Muscle layer of duodenum (tissue), 2 donors: Measurements from ENCODE around the gene EPHB1.

Experiments
- H3K27ac ChIP-seq: one replicate; pipeline ENCODE4 v1.7.0; 2013; ENCODE audit warnings: mild to moderate bottlenecking, low read length
- H3K27me3 ChIP-seq: one replicate; pipeline ENCODE4 v1.7.0; 2013; ENCODE audit warnings: low read depth, mild to moderate bottlenecking, control low read depth, low read length
- H3K36me3 ChIP-seq, 2 donors: one replicate each; pipeline ENCODE4 v1.7.0; 2013; ENCODE audit warnings: low read length in 2 of 2, control low read depth in 1 of 2, mild to moderate bottlenecking in 1 of 2; ENCODE audit not compliant: insufficient read depth in 2 of 2, control insufficient read depth in 1 of 2
- H3K4me1 ChIP-seq, 2 donors: one replicate each; pipeline ENCODE4 v1.7.0; 2013; ENCODE audit warnings: low read length in 2 of 2, mild to moderate bottlenecking in 2 of 2, control low read depth in 1 of 2, moderate library complexity in 1 of 2; ENCODE audit not compliant: insufficient read depth in 2 of 2, control insufficient read depth in 1 of 2
- H3K4me3 ChIP-seq, 2 donors: one replicate each; pipeline ENCODE4 v1.7.0; 2013; ENCODE audit warnings: low read length in 2 of 2, low read depth in 1 of 2, mild to moderate bottlenecking in 1 of 2
- H3K9me3 ChIP-seq, 2 donors: one replicate each; pipeline ENCODE4 v1.7.0; 2013; ENCODE audit warnings: low read length in 2 of 2, control low read depth in 1 of 2, mild to moderate bottlenecking in 1 of 2; ENCODE audit not compliant: control insufficient read depth in 1 of 2
- donor health status: healthy.

The EPHB1 gene

GRCh38 chr3:134886991-134887390 is 91.9 kb downstream of the EPHB1 start:
- Histone ChIP-seq H3K4me3 (no peak overlapping the region), H3K4me1 (no peaks in the 10 kb centered on the region), H3K36me3 (no peaks in the 10 kb centered on the region), H3K27ac (no peak overlapping the region), H3K9me3 (peaks cover 0 to 4% of the 10 kb centered on the region in 2 donors), H3K27me3 (no peaks in the 10 kb centered on the region)

GRCh38 chr3:134887536-134887935 is 92.5 kb downstream of the EPHB1 start:
- Histone ChIP-seq H3K27me3 (no peaks in the 10 kb centered on the region), H3K4me3 (no peak overlapping the region), H3K27ac (no peak overlapping the region), H3K4me1 (no peaks in the 10 kb centered on the region), H3K36me3 (no peaks in the 10 kb centered on the region), H3K9me3 (peaks cover 0 to 4% of the 10 kb centered on the region in 2 donors)

- H3K36me3 ChIP-seq, result no peaks in the 10 kb centered on the region
- no peak overlapping the region for H3K4me3 ChIP-seq
These were observed 97.3 kb downstream of the EPHB1 start for GRCh38 chr3:134892326-134892725.

GRCh38 chr3:134892761-134893160 is 97.7 kb downstream of the EPHB1 start:
- Histone ChIP-seq H3K4me3 (no peak overlapping the region), H3K4me1 (no peaks in the 10 kb centered on the region), H3K27me3 (no peaks in the 10 kb centered on the region), H3K36me3 (no peaks in the 10 kb centered on the region), H3K27ac (no peak overlapping the region), H3K9me3 (peaks cover 0 to 4% of the 10 kb centered on the region in 2 donors)

More at GRCh38 chr3:134892326-134892725, 97.3 kb downstream of the EPHB1 start:
- Histone ChIP-seq H3K4me1 (no peaks in the 10 kb centered on the region), H3K27me3 (no peaks in the 10 kb centered on the region), H3K27ac (no peak overlapping the region), H3K9me3 (peaks cover 0 to 4% of the 10 kb centered on the region in 2 donors)

- Histone ChIP-seq H3K9me3 (peaks cover 0 to 4% of the 10 kb centered on the region in 2 donors), H3K27me3 (no peaks in the 10 kb centered on the region), H3K4me3 (no peak overlapping the region), H3K27ac (no peak overlapping the region), H3K36me3 (no peaks in the 10 kb centered on the region), H3K4me1 (no peaks in the 10 kb centered on the region)
These were observed 99.5 kb downstream of the EPHB1 start for GRCh38 chr3:134894533-134894932.

GRCh38 chr3:134895181-134895580 is 100.1 kb downstream of the EPHB1 start:
- no peak overlapping the region for H3K27ac ChIP-seq
- peaks cover 0 to 4% of the 10 kb centered on the region in 2 donors for H3K9me3 ChIP-seq
- H3K27me3 ChIP-seq, result no peaks in the 10 kb centered on the region
- no peaks in the 10 kb centered on the region for H3K36me3 ChIP-seq
- H3K4me1 ChIP-seq, result no peaks in the 10 kb centered on the region
- no peak overlapping the region for H3K4me3 ChIP-seq

- H3K4me1 ChIP-seq, result no peaks in the 10 kb centered on the region
- no peak overlapping the region for H3K4me3 ChIP-seq
- H3K27me3 ChIP-seq, result no peaks in the 10 kb centered on the region
- H3K27ac ChIP-seq, result no peak overlapping the region
- peaks cover 0 to 4% of the 10 kb centered on the region in 2 donors for H3K9me3 ChIP-seq
- no peaks in the 10 kb centered on the region for H3K36me3 ChIP-seq
These were observed 101.1 kb downstream of the EPHB1 start for GRCh38 chr3:134896141-134896540.

- Histone ChIP-seq H3K4me1 (no peaks in the 10 kb centered on the region), H3K27me3 (no peaks in the 10 kb centered on the region), H3K9me3 (peaks cover 0 to 2% of the 10 kb centered on the region in 2 donors), H3K4me3 (no peak overlapping the region), H3K36me3 (no peaks in the 10 kb centered on the region), H3K27ac (no peak overlapping the region)
These were observed 101.6 kb downstream of the EPHB1 start for GRCh38 chr3:134896696-134897095.

- Histone ChIP-seq H3K36me3 (no peaks in the 10 kb centered on the region), H3K9me3 (no peaks in the 10 kb centered on the region), H3K27ac (no peak overlapping the region), H3K4me3 (no peak overlapping the region), H3K27me3 (no peaks in the 10 kb centered on the region), H3K4me1 (no peaks in the 10 kb centered on the region)
These were observed 102.5 kb downstream of the EPHB1 start for GRCh38 chr3:134897391-134898141.

- no peaks in the 10 kb centered on the region for H3K4me1 ChIP-seq
- no peak overlapping the region for H3K27ac ChIP-seq
- no peaks in the 10 kb centered on the region for H3K9me3 ChIP-seq
- H3K27me3 ChIP-seq, result no peaks in the 10 kb centered on the region
- no peak overlapping the region for H3K4me3 ChIP-seq
- H3K36me3 ChIP-seq, result no peaks in the 10 kb centered on the region
These were observed 103.2 kb downstream of the EPHB1 start for GRCh38 chr3:134898181-134898754.

GRCh38 chr3:134899786-134900185 is 104.7 kb downstream of the EPHB1 start:
- no peaks in the 10 kb centered on the region for H3K36me3 ChIP-seq
- no peak overlapping the region for H3K27ac ChIP-seq
- no peak overlapping the region for H3K4me3 ChIP-seq
- H3K4me1 ChIP-seq, result peaks cover 0 to 6% of the 10 kb centered on the region in 2 donors
- no peaks in the 10 kb centered on the region for H3K9me3 ChIP-seq
- no peaks in the 10 kb centered on the region for H3K27me3 ChIP-seq
